Cerebellar cortex (tissue), 1 donor: ENCODE measurements around the gene TMEM229A.
"Not testable (repeated sequence)": the region's sequence is repeated elsewhere in the genome, so short reads cannot be mapped to it uniquely, and the experiment has no call there.

Experiments
- DNase-seq: peaks from one replicate; pipeline ENCODE4 v3.0.0-alpha.2; 2015; ENCODE audit warnings: low spot score

The TMEM229A gene

GRCh38 chr7:124031919-124032318 is 948 bp downstream of the TMEM229A start:
- DNase-seq = peak; percentile 29

GRCh38 chr7:124031406-124031805 is 1.5 kb downstream of the TMEM229A start:
- no peak for DNase-seq

GRCh38 chr7:124030964-124031363 is 1.9 kb downstream of the TMEM229A start:
- no peak for DNase-seq

DNA sequence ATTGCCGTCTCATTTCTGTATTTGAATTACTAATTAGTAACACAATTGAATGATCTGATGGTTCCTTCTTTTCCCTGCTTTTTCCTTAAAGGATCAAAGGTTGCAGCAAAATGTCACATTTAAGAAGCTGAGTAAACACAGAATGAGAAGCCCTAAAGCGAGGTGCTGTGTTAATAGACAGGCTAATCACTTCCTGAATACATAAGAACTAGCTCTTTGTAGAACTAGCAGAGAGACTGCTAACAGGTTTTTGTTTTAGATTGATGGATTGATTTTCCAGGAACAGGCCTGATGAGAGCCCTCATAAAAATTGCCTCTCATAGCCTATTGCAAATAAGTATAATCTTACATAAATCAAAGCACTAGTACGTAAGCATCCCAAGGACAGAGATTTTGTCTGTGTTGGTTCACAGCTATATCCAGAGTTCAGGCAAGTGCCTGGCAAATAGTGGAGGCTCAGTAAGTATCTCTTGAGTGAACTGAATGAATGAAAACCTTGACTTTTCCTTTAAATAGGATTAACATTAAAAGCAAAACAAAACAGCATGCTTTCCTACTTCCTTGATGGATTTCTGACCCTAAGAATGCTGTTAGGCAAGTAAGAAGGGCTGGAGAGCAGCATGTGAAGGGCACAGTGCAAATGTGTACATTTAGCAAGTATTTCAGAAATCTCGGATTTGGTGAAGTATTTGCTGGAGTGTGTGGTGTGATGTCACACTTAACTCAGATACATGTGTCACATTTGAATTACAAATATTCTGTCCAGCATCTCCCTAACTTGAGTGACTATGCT is 3.3 kb downstream of the TMEM229A start:
- DNase-seq = no peak

GRCh38 chr7:124027236-124027635 is 5.6 kb downstream of the TMEM229A start:
- DNase-seq = no peak

DNA sequence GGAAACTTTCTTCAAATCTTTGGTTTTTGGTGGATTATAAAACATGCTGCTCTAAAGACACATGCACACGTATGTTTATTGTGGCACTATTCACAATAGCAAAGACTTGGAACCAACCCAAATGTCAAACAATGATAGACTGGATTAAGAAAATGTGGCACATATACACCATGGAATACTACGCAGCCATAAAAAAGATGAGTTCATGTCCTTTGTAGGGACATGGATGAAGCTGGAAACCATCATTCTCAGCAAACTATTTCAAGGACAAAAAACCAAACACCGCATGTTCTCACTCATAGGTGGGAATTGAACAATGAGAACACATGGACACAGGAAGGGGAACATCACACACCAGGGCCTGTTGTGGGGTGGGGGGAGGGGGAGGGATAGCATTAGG is 8.5 kb downstream of the TMEM229A start:
- DNase-seq = not testable (repeated sequence)

DNA sequence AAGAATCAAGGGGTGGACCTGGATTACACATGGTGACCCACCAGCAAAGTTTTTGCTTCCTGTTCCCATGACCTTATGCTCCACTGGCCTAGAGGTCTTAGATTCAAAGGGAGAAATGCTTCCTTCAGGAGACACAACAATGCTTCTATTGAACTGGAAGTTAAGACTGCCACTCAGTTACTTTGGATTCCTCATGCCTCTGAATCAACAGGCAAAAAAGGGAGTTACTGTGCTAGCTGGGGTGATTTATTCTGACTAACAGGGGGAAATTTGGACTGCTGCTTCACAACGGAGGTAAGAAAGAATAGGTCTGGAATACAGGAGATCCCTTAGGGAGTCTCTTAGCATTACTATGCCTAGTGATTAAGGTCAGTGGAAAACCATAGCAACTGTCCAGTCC is 10.3 kb downstream of the TMEM229A start:
- no peak for DNase-seq

- no peak for DNase-seq
Measured at GRCh38 chr7:124020060-124020459, 12.8 kb downstream of the TMEM229A start.

DNA sequence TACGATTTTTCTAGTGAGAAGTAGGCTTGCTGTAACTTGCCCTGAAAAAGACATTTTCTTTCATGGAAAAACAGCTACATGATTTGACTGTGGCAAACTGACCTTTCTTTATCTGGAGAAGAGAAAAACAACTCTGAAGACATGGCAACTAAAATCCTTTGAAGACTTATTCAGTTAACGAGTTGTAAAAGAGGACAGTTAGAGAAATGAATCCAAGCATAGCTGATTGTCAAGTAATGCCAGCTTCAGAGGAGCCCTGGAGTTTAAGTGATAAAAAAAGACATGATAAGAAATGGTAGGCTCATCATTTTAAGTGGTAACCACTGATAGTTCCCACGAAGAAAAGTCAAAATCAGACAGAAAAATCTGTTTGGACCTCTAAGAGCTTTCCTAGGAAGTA is 19.6 kb downstream of the TMEM229A start:
- no peak for DNase-seq

GRCh38 chr7:124012864-124013263 is 20.0 kb downstream of the TMEM229A start:
- DNase-seq = no peak

DNA sequence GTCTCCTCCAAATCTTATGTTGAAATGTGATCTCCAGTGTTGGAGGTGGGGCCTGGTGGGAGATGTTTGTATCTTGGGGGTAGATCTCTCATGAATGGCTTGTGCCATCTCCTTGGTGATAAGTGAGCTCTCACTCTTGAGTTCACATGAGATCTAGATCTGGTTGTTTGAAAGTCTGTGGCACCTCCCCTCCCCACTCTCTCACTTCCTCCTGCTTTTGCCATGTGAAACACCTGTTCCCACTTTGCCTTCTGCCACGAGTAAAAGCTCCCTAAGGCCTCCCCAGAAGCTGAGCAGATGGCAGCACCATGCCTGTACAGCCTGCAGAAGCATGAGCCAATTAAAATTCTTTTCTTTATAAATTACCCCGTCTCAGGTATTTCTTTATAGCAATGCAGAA is 23.5 kb downstream of the TMEM229A start:
- DNase-seq = no peak

- DNase-seq = not testable (repeated sequence)
Measured at GRCh38 chr7:124008296-124008695, 24.6 kb downstream of the TMEM229A start.

DNA sequence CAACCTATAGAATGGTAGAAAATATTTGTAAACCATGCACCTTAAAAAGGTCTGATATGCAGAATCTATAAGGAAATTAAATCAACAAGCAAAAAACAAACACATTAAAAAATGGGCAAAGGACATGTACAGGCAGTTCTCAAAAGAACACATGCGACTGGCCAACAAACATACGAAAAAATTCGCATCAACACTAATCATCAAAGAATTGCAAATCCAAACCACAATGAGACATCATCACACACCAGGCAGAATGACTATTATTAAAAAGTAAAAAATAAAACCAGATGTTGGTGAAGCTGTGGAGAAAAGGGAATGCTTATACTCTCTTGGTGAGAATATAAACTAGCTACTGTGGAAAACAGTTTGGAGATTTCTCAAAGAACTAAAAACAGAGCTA is 33.2 kb downstream of the TMEM229A start:
- DNase-seq = no peak

- DNase-seq = no peak
Measured at GRCh38 chr7:123998921-123999320, 33.9 kb downstream of the TMEM229A start.

DNA sequence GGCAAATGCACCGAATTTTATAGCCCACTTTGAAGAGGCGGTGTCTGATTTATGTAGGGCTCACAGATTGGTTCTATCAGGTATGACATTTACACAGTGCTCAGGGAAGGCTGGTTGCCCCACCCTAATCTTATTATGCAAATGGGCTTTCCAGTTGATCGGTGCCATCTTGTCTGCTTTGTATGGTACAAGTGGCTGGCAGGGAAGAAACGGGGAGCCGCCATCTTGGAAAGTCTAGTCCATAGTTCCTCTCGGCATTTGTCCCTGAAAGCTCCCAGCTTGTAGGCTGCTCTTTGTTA is 36.6 kb downstream of the TMEM229A start:
- no peak for DNase-seq

GRCh38 chr7:123995617-123996326 is 37.1 kb downstream of the TMEM229A start:
- no peak for DNase-seq

DNA sequence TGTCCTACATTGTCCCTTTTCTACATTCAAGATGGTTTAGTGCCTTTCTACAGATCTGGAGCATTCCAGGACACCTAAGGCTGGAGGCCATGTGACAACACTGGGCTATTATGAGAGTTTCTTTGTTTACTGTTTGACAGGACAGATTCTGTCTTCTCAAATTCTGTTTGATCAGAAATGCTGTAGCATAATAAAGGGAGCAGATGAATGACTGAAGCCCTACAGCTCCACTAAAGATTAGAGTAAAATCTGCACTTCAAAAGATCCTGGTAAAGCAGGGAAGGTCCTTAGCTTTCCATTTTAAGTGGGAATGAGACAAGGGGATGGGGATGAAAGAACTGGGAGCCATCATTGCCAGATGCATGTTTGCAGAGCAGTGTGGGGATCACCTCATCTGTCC is 38.4 kb downstream of the TMEM229A start:
- no peak for DNase-seq

GRCh38 chr7:123993996-123994395 is 38.9 kb downstream of the TMEM229A start:
- no peak for DNase-seq

- no peak for DNase-seq
Measured at GRCh38 chr7:123992913-123993518, 39.9 kb downstream of the TMEM229A start.

DNA sequence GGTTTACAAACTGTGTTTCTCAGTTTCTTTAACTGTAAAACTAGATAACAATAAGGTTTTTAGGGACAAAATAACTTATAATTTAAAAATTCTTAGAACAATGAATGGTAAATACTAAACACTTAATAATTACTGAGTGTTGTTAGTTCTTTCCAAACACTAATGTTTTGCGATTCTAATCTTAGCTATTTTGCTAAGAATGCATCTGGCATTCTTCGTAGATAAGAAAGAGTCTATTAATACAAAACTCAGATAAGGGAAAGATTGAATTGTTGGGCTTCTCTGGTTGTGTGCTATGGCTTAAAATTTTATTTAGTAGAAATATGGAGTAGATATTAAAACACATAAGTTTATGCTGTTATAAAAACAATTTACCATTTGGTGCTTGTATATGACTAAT is 45.4 kb downstream of the TMEM229A start:
- DNase-seq = no peak
